ENCODE data around the gene COL6A2. TPM values are rescaled to one million over a fixed set of nuclear protein-coding genes. Genes with fewer than 3 reads are reported as not detected.

Gene COL6A2
- total and polyA plus RNA-seq, 10 donors: 101 to 259 (median 192) TPM

DNA sequence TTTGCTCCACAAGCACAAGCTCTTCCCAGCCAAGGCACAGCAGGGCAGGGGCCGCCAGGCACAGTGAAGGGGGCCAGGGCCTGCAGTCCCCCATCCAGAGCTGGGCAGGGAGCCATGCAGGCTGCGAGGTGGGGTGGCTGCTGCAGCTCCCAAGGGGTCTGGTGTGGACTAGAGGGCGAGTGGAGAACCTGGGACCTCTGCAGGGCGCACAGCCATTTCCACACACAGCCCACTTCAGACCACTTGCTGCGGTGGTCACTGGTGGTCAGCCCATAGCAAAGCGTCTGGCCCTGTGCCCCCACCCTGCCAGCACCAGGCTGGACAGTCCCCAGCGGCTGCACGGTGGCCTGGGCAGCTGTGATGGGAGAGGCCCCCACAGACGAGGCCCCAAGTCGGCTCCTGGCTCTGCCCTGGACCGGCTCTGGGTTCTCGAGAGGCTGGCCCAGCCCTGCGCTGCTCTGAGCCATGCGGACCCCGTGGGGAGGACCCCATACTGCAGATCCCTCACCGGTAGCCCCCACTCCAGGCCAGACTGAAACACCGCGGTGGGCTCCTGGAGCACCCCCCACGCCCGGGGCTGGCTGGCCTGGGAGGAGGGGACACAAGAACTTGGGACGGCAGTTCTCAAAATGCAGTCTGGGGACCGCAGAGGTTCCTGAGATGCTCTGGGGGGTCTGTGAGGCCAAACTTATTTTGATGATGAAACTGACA is 47.1 kb upstream of the COL6A2 start:
- Histone ChIP-seq H3K27ac (peak overlapping the region in 7 of 8 donors; percentile 35 to 79 (median 72)), H3K4me1 (peaks cover 0 to 14% (median 2%) of the 10 kb centered on the region in 6 donors), H3K4me3 (no peak overlapping the region), H3K27me3 (replicated peaks in 1 of 7) (peaks cover 0 to 13% (median 0%) of the 10 kb centered on the region in 7 donors), H3K36me3 (no peaks in the 10 kb centered on the region), H3K9me3 (peaks cover 0 to 5% (median 0%) of the 10 kb centered on the region in 8 donors)
- 87 to 94% (median 90%) methylated on average over 13 to 22 of the region's 22 CpGs for WGBS, 5 donors
- intact Hi-C loops (cut with DNase I; ENCODE audit: low total_unique reads): no loop called here
- no peak for DNase-seq
- TF ChIP-seq POLR2A (IDR thresholded peaks at IDR 0.05) (no peak), POLR2AphosphoS5 (IDR thresholded peaks at IDR 0.05) (no peak)
- TF ChIP-seq, protein P1, sequence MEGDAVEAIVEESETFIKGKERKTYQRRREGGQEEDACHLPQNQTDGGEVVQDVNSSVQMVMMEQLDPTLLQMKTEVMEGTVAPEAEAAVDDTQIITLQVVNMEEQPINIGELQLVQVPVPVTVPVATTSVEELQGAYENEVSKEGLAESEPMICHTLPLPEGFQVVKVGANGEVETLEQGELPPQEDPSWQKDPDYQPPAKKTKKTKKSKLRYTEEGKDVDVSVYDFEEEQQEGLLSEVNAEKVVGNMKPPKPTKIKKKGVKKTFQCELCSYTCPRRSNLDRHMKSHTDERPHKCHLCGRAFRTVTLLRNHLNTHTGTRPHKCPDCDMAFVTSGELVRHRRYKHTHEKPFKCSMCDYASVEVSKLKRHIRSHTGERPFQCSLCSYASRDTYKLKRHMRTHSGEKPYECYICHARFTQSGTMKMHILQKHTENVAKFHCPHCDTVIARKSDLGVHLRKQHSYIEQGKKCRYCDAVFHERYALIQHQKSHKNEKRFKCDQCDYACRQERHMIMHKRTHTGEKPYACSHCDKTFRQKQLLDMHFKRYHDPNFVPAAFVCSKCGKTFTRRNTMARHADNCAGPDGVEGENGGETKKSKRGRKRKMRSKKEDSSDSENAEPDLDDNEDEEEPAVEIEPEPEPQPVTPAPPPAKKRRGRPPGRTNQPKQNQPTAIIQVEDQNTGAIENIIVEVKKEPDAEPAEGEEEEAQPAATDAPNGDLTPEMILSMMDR (IDR thresholded peaks at IDR 0.05 in 8 of 11, conservative IDR thresholded peaks at IDR 0.05 in 3 of 11): no peak

DNA sequence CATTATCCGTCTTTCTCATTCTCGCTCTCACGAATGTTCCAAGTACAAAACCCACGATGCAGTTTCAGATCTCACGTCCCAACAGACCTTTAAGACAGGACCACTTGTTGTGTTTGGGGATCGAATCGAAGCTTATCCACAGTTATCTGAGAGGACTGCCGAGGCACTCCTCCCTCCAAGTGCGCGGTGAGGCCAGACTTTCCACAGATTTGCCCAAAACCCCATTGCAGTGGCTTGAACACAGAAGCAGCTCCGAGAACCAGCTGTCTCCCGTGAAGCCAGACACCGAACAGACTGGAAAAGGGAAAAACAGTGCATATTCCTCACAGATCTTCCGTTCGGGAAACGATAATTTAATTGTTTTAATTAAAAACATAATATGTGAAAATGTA is 46.5 kb upstream of the COL6A2 start:
- H3K36me3 ChIP-seq: no peaks in the 10 kb centered on the region
- peaks cover 0 to 19% (median 7%) of the 10 kb centered on the region in 6 donors for H3K4me1 ChIP-seq
- peaks cover 0 to 19% (median under 1%) of the 10 kb centered on the region in 7 donors for H3K27me3 ChIP-seq (replicated peaks in 1 of 7)
- H3K9me3 ChIP-seq: peaks cover 0 to 5% (median 0%) of the 10 kb centered on the region in 8 donors
- intact Hi-C loops (cut with DNase I; ENCODE audit: low total_unique reads): no loop called here
- H3K4me3 ChIP-seq: no peak overlapping the region
- TF ChIP-seq POLR2A (IDR thresholded peaks at IDR 0.05) (no peak), POLR2AphosphoS5 (IDR thresholded peaks at IDR 0.05) (no peak)
- TF ChIP-seq, protein P1 (IDR thresholded peaks at IDR 0.05 in 8 of 11, conservative IDR thresholded peaks at IDR 0.05 in 3 of 11): no peak
- 80 to 89% (median 89%) methylated on average over 16 of the region's 16 CpGs for WGBS, 5 donors
- H3K27ac ChIP-seq: no peak overlapping the region
- DNase-seq: no peak

DNA sequence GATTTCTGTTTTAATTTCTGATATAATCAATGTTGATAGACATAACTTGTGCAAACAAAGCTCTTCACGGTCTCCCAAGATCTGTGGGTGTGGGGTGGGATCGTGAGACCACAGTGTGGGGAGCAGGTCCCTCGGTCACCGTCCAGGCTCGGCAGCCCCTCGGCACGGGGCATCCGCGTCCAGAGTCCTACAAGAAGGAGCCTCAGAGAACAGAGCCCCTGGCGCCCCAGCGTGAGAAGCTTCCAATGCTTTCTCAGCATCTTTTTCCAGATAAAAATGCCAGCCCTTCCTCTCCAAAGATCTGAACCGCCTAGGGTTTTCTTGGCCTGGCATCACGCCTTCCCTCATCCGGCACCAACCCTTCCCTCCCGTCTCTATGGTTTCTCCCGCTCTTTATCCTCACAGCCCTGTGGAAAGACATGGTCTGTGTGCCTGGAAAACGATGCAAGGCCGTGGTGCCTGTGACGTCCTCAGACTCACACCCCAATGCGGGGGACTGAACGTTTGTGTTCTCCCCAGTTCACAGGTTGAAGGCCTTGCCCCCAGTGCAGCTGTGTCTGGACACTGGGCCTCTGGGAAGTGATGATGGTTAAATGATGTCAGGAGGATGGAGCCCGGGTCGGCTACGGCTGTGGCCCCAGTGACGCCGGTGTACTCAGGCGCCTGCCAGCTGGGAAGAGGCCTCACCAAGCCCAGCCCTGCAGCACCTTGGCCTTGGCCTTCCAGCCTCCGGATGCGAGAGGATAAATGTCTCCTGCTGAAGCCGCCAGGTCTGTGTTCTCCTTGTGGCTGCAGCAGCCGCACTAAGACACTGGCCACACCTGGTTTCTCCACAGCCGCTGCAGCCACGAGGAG is 45.9 kb upstream of the COL6A2 start:
- WGBS, 5 donors: 88 to 94% (median 91%) methylated on average over 33 of the region's 33 CpGs

More for the DNA sequence above, 45.9 kb upstream of the COL6A2 start:
- H3K4me1 ChIP-seq: peaks cover 6 to 26% (median 13%) of the 10 kb centered on the region in 6 donors
- H3K9me3 ChIP-seq: peaks cover 0 to 2% (median 0%) of the 10 kb centered on the region in 8 donors
- no peaks in the 10 kb centered on the region for H3K36me3 ChIP-seq
- H3K27ac ChIP-seq: peak overlapping the region in 1 of 8 donors; percentile 70
- TF ChIP-seq POLR2A (IDR thresholded peaks at IDR 0.05) (no peak), POLR2AphosphoS5 (IDR thresholded peaks at IDR 0.05) (no peak)
- TF ChIP-seq, protein P1 (IDR thresholded peaks at IDR 0.05 in 8 of 11, conservative IDR thresholded peaks at IDR 0.05 in 3 of 11): no peak
- no peak overlapping the region for H3K4me3 ChIP-seq
- no peak for DNase-seq
- intact Hi-C loops (cut with DNase I; ENCODE audit: low total_unique reads): no loop called here
- peaks cover 0 to 25% (median 4%) of the 10 kb centered on the region in 7 donors for H3K27me3 ChIP-seq (replicated peaks in 1 of 7)

Measured in spleen (tissue), 11 donors.